GM21825 (cell line): ENCODE measurements around the gene RHBDF1.

ENCODE experiments used
- ATAC-seq: cut with Tn5 transposase; IDR thresholded peaks from one replicate; pipeline ENCODE4 v1.9.1; 2021; ENCODE audit warnings: mild to moderate bottlenecking, moderate library complexity; ENCODE audit not compliant: unreplicated experiment

Gene RHBDF1

GRCh38 chr16:75580-76501, 3.4 kb upstream of the RHBDF1 start:
- ATAC-seq, result no peak

DNA sequence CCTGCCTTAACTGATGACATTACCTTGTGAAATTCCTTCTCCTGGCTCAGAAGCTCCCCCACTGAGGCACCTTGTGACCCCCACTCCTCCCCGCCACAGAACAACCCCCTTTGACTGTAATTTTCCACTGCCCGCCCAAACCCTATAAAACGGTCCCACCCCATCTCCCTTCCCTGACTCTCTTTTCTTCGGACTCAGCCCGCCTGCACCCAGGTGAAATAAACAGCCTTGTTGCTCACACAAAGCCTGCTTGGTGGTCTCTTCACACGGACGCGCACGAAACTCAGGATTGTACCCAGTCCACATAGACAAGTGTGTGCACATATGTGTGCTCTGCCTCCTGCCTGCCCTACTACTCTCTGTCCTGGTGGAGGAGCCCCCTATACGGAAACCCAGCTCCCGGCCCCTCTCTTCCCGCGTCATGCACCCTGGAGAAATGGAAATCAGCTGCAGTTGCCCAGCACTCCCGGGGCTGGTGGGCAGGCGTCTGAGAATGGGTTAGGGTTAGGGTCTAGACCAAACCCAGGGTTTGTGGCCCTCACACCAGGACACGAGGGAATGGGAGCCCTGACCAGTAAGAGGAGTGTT, 2.4 kb upstream of the RHBDF1 start:
- ATAC-seq, result no peak

- no peak for ATAC-seq
Measured at GRCh38 chr16:74051-74746, 1.8 kb upstream of the RHBDF1 start.

DNA sequence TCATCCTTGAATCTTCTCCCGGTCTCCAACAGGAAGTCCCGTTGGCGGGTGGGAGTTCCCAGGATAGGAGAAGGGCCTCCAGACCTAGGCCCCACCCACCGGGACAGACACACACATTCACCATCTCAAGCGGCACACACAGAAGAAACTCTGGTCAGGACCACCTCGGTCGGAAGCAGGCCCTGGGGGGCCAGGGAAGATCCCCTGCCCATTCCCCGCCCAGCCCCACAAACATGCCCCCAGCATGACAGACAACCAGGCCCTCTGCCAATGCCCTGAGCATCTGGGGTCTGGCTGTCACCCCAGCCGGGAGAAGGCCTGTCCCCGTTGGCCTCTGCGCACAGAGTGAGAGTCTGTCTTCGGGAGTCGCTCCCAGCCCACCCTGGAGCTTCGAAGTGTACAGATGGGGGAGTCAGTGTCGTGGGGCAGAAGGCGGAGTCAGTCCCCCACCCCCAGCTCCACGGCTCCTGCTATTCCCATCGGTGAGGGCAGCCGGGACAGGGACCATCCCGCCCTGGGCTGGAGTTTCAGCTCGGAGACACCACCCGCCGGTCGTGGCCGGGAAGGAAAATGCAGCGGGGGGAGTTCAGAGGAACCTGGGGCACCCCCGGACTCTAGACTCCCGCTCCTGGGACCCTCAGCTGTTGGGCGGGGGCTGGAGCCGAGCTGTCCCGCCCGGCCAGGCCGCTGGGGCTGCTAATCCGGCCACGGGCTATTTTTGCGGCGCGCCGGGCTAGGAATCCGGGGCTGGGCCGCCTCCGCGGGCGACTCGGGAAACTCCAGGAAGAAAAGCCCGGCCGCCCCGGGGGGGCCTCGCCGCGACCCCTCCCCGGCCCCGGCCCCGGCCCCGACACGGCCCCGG, 660 bp downstream of the RHBDF1 start:
- ATAC-seq, result no peak

GRCh38 chr16:71210-71539, 1.3 kb downstream of the RHBDF1 start:
- no peak for ATAC-seq

GRCh38 chr16:69181-69580, 3.2 kb downstream of the RHBDF1 start:
- ATAC-seq, result no peak

DNA sequence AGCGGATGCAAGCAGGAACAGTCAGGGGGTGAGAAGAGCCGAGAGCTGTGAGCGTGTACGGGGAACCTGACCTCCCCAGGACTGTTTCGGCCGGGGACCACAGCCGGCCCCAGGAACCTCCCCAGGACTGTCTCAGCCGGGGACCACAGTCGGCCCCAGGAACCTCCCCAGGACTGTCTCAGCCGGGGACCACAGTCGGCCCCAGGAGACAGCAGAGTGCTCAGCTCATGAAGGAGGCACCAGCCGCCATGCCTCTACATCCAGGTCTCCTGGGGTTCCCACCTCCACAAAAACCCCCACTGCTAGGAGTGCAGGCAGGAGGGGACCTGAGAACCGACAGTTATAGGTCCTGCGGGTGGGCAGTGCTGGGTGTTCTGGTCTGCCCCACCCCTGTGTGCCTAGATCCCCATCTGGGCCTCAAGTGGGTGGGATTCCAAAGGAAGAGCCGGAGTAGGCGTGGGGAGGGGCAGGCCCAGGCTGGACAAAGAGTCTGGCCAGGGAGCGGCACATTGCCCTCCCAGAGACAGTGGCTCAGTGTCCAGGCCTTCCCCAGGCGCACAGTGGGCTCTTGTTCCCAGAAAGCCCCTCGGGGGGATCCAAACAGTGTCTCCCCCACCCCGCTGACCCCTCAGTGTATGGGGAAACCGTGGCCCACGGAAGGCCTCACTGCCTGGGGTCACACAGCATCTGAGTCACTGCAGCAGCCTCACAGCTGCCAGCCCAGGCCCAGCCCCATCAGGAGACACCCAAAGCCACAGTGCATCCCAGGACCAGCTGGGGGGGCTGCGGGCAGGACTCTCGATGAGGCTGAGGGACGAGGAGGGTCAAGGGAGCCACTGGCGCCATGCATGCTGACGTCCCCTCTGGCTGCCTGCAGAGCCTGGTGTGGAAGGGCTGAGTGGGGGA, 4.3 kb downstream of the RHBDF1 start:
- no peak for ATAC-seq

DNA sequence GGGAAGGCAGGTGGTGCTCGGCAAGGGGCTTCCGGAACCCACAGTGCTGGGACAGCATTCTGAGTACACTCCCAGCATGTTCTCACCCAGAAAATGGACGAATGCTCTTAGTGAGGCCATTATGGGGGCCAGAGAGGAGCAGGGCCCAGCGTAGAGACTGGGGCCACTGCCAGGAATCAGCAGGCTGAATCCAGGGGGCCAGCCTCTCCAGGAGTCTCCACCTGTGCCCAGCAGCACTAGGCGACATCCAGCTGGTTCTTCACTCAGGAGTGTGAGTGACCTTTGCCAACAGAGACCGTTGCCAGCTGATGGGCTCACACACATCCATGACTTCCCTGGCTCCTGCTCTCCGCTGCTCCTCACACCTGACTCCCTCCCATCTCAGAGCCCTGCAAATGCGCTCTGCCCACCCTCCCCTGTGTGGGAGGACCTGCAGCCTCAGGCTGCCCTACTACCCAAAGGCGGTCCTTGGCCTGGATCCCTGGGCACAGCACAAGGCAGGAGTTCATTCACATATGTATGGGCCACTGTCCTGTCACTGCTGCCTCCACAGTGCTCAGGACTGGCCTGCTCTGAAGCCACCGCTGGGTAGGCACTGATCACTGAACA, 5.1 kb downstream of the RHBDF1 start:
- no peak for ATAC-seq

DNA sequence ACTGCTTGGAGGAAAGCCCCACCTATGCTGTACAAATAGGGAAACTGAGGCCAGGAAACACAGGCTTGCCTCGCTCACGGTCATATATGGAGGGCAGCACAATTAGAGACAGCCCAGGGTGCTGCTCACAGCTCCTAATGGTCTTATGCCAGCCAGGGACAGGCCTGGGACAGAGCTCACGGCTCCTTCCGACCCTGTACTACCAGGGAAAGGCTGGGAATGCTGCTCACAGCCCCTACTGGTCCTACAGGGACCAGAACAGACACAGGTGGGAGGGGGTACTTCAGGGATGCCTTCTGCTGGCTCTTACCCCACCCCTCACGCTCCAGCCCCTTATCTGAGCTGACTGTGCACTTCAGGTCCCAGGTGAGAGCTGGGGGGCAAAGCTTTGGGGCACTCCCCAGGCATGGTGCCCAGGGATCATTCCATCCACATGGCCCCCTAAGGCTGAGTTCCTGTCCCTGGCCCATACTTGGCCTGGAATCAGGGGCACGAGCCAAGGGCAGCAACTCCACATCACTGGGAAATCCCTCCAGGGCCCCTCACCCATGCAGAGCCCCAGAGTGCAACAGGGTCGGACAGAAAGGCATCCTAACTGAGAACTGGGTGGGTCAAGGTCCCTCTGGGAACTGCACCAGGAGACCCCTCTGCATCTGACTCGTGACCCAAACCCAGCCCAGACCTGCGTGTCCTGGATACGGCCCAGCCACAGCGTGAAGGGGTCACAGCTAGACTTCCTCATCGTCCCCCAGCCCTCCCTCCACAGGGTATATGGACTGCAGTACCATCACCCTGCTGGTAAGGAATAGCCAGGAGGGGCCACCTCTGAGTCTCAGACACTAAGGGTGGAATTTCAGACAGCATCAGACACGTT, 5.9 kb downstream of the RHBDF1 start:
- no peak for ATAC-seq

- no peak for ATAC-seq
Measured at GRCh38 chr16:65745-66144, 6.7 kb downstream of the RHBDF1 start.

DNA sequence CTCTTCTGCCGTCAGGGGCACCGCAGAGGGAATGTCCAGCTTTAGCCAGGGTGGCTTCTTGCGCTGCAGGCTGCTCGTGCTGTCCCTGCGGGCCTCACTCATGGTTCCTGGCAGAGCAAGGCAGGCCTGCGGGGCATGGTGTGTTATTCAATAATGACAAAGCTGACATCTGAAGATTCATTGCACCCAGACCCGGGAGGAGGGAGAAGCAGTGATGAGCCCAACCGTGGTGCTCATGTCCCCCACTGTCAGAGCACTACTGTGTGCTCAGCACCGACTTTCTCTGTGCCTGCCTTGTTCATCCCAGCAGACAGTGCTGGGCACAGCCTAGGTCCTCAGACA, 7.5 kb downstream of the RHBDF1 start:
- ATAC-seq, result no peak

GRCh38 chr16:63998-64913, 8.2 kb downstream of the RHBDF1 start:
- no peak for ATAC-seq

DNA sequence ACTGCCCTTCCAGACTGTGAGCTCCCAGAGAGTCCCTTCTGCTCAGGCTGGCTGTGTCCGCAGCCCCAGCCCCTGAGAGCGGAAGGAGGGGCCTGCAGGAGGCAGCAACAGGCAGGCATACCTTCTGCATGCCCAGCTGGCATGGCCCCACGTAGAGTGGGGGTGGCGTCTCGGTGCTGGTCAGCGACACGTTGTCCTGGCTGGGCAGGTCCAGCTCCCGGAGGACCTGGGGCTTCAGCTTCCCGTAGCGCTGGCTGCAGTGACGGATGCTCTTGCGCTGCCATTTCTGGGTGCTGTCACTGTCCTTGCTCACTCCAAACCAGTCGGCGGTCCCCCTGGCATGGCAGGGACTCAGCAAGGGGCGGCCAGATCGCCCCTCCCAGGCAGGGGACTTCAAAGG, 9.0 kb downstream of the RHBDF1 start:
- ATAC-seq, result no peak

- ATAC-seq, result no peak
Measured at GRCh38 chr16:62968-63391, 9.5 kb downstream of the RHBDF1 start.

DNA sequence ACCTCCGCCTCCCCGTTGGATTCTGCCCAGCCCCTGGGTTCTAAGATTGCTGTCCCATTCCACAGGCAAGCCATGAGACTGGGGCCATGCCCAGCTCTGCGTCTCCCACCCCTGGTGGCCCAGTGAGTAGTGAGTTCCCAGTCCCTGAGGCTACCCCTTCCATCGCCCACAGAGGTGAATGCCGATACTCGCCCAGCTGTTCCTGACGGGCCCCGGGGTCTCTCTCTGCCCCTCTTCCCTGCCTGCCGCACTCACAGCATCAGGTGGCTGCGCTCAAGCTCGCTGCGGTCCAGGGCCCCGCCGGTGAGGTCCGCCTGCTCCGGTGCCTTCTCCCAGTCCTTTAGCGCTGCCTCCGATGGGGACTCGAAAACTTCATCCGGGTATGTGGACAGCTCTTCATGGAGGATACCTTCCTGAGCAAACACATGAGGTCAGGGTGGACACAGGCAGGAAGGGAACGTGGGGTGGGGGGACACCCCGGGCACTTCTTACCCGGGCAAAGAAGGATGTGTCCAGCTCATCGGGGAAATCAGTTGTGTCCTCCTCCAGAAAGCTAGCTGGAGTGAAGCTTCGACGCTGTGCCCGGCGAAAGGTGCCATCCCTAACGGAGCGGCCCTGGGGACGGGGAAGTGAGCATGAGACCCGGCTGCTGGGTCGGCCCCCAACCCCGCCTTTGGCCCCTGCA, 10.0 kb downstream of the RHBDF1 start:
- ATAC-seq, result no peak

- ATAC-seq, result no peak
Measured at GRCh38 chr16:61879-62281, 10.6 kb downstream of the RHBDF1 start.
